ENCODE measurements around the gene B4GALT5.

Gene B4GALT5

GRCh38 chr20:49700411-49701185, 13.1 kb downstream of the B4GALT5 start:
- DNase-seq, result no peak

- DNase-seq, result peak in 1 of 5 donors; percentile 63
These were observed 14.3 kb downstream of the B4GALT5 start for GRCh38 chr20:49699200-49699992.

GRCh38 chr20:49698477-49698876, 15.2 kb downstream of the B4GALT5 start:
- no peak for DNase-seq

- DNase-seq, result no peak
These were observed 16.6 kb downstream of the B4GALT5 start for GRCh38 chr20:49697071-49697470.

GRCh38 chr20:49696594-49696993, 17.1 kb downstream of the B4GALT5 start:
- no peak for DNase-seq

- DNase-seq, result no peak
These were observed 17.8 kb downstream of the B4GALT5 start for GRCh38 chr20:49695830-49696229.

- DNase-seq, result no peak
These were observed 19.1 kb downstream of the B4GALT5 start for GRCh38 chr20:49694450-49695071.

- no peak for DNase-seq
These were observed 20.1 kb downstream of the B4GALT5 start for GRCh38 chr20:49693435-49694171.

- DNase-seq, result no peak
These were observed 20.7 kb downstream of the B4GALT5 start for GRCh38 chr20:49692941-49693340.

GRCh38 chr20:49691818-49692568, 21.7 kb downstream of the B4GALT5 start:
- no peak for DNase-seq

- DNase-seq, result no peak
These were observed 22.6 kb downstream of the B4GALT5 start for GRCh38 chr20:49690899-49691620.

- no peak for DNase-seq
These were observed 25.8 kb downstream of the B4GALT5 start for GRCh38 chr20:49687595-49688567.

GRCh38 chr20:49685809-49686208, 27.9 kb downstream of the B4GALT5 start:
- no peak for DNase-seq

GRCh38 chr20:49685161-49685601, 28.5 kb downstream of the B4GALT5 start:
- DNase-seq, result no peak

GRCh38 chr20:49684335-49684997, 29.2 kb downstream of the B4GALT5 start:
- DNase-seq, result no peak

GRCh38 chr20:49682798-49683197, 30.9 kb downstream of the B4GALT5 start:
- no peak for DNase-seq

- no peak for DNase-seq
These were observed 31.4 kb downstream of the B4GALT5 start for GRCh38 chr20:49682278-49682677.

GRCh38 chr20:49681850-49682216, 31.8 kb downstream of the B4GALT5 start:
- no peak for DNase-seq

- no peak for DNase-seq
These were observed 33.2 kb downstream of the B4GALT5 start for GRCh38 chr20:49680484-49680883.

- no peak for DNase-seq
These were observed 34.0 kb downstream of the B4GALT5 start for GRCh38 chr20:49679634-49680033.
